B cell (primary cell): ENCODE measurements around the gene KCNJ1.

Source experiments
- EZH2 ChIP-seq: IDR thresholded peaks from 2 replicates; pipeline ENCODE4 v1.6.1; 2012; ENCODE audit warnings: borderline replicate concordance, low read depth, mild to moderate bottlenecking, moderate library complexity, low read length; ENCODE audit not compliant: insufficient read depth, poor library complexity, severe bottlenecking
- TF ChIP-seq, protein P1 (sequence below): fragments of 200-600 bp; IDR thresholded peaks from one replicate; pipeline ENCODE4 v1.8.0; 2022; ENCODE audit warnings: antibody characterized with exemption, mild to moderate bottlenecking

DNA sequence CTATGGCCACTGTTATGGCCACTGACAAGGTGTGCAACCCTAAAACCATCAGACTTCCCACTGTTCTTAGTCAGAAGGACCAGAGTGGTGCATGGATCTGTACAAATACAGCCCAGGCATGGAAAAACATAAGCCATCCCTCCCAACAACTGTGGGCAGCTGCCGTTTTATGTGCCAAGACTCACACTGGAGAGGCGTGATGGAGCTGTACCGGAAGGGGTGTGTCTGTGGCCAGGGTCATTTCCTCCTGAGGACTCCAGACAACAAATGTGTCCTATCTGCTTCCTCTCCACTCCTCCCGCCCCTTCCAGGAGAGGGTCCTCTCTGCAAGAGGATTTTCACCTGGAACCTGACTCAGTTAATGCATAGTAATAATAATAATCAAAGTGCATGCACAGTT, 29.5 kb downstream of the KCNJ1 start:
- TF ChIP-seq, protein P1, sequence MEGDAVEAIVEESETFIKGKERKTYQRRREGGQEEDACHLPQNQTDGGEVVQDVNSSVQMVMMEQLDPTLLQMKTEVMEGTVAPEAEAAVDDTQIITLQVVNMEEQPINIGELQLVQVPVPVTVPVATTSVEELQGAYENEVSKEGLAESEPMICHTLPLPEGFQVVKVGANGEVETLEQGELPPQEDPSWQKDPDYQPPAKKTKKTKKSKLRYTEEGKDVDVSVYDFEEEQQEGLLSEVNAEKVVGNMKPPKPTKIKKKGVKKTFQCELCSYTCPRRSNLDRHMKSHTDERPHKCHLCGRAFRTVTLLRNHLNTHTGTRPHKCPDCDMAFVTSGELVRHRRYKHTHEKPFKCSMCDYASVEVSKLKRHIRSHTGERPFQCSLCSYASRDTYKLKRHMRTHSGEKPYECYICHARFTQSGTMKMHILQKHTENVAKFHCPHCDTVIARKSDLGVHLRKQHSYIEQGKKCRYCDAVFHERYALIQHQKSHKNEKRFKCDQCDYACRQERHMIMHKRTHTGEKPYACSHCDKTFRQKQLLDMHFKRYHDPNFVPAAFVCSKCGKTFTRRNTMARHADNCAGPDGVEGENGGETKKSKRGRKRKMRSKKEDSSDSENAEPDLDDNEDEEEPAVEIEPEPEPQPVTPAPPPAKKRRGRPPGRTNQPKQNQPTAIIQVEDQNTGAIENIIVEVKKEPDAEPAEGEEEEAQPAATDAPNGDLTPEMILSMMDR, result no peak
- no peak for TF ChIP-seq EZH2
